Pancreas (tissue), 10 donors: ENCODE data around the gene CUX1. TPM values are rescaled to one million over a fixed set of nuclear protein-coding genes. Genes with fewer than 3 reads are reported as not detected.
A peak's percentile ranks its signal among the peaks of the same experiment; 100 is the strongest.
"Not testable (repeated sequence)": the region's sequence is repeated elsewhere in the genome, so short reads cannot be mapped to it uniquely, and the experiment has no call there.

Source experiments
- ATAC-seq, 4 donors: fragments of 200-7000 bp; cut with Tn5 transposase; one replicate each; pipeline versions ENCODE4 v1.8.0 to v1.9.1; 2020; ENCODE audit warnings: mild to moderate bottlenecking in 4 of 4, moderate library complexity in 4 of 4
- DNase-seq, 6 donors: peaks; one replicate each; pipeline ENCODE4 v3.0.0-alpha.2; 2020
- FAIRE-seq: peaks from 2 replicates; lab custom pipeline; 2012; peaks lifted over from hg19 to GRCh38; lab: Jason Lieb, UNC
- H3K27ac ChIP-seq, 4 donors: fragments of 200-600 bp; sonication (generic); 1 replicate in 3 of 4; 2 replicates in 1 of 4; pipeline versions ENCODE4 v1.5.0 to v1.8.0; 2020
- H3K27me3 ChIP-seq, 4 donors: fragments of 200-600 bp; one replicate each; pipeline ENCODE4 v1.8.0; 2021
- H3K36me3 ChIP-seq, 3 donors: fragments of 200-600 bp; sonication (generic) in 1 of 3; one replicate each; pipeline versions ENCODE4 v1.5.0 to v1.8.0; 2020 to 2021
- H3K4me1 ChIP-seq, 3 donors: fragments of 200-600 bp; one replicate each; pipeline ENCODE4 v1.8.0; 2021
- H3K4me3 ChIP-seq, 4 donors: fragments of 200-600 bp; sonication (generic) in 2 of 4; one replicate each; pipeline versions ENCODE4 v1.5.0 to v1.8.0; 2020 to 2021
- H3K9me3 ChIP-seq, 4 donors: fragments of 200-600 bp; one replicate each; pipeline ENCODE4 v1.8.0; 2021
- WGBS, 2 donors: extraction: QIAGEN DNeasy Blood & Tissue Kit; methylation state at CpG; one replicate each; pipeline ENCODE4 v1.1.7; 2013; 5-methylcytosine and 5-hydroxymethylcytosine counted together
- intact Hi-C, 3 donors: fragments of 100-400 bp; cut with DNase I; formaldehyde crosslinking; loops; one replicate each; pipeline versions ENCODE4 v1.11.1 to v1.14.2; 2022
- polyA plus RNA-seq, 2 donors: library from polyadenylated mRNA; stranded (reverse); fragments of 200-250 nt; gene quantifications; one replicate each; pipeline ENCODE4 v1.2.3, GENCODE V29; 2013
- total RNA-seq, 6 donors: library from RNA; stranded (reverse); fragmentation: NEBNext Ultra II Directional in 4 of 6; extraction: Animal tissue kit (Norgen Biotek cat#: 25700) in 4 of 6; gene quantifications; one replicate each; pipeline versions ENCODE4 v1.2.1 to v1.2.4, GENCODE V29; 2021 to 2023
- TF ChIP-seq, protein P1 (sequence below), 4 donors: fragments of 200-600 bp; sonication (generic) in 3 of 4; IDR thresholded peaks; one replicate each; pipeline versions ENCODE4 v1.5.0 to v1.8.0; 2021; ENCODE audit warnings: antibody characterized with exemption in 4 of 4
- donor health status: healthy with polysubstance abuse.
- donor health status: DM: no; HTN: no; CAD: no; lungs with moderate emphysema.
- donor health status: DM: no; HTN: no; CAD: no.
- donor health status: control.
- donor health status: control.
- donor health status: Bipolar disorder and iron deficiency.
- donor health status: DM: yes; HTN: yes; CAD: no.
- donor health status: DM: no; HTN: no; CAD: no.
- donor health status: DM: no; HTN: no; CAD: no.
- donor health status: DM: yes; HTN: yes; CAD: no.

Gene CUX1
- total and polyA plus RNA-seq, 8 donors = 18.9 to 61.2 (median 45.1) TPM

DNA sequence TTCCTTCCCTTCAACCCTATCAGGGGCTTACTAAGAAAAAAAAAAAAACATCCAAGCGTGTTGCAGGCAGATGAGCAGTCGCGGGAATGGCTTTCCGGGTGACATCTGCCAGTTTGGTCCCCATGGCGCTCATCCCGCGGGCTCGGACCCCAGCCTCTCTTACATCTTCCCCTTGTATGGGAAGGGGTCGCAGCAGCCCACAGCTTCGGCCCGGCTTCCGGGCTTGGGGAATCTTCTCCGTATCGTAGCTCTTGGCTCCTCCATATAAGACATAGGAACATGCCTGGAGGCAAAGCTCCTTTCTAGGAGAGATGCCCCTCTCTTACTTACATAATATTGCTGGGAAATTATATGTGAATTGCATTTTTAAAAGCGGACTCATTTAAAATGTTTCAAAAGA is 99.5 kb downstream of the CUX1 start:
- Histone ChIP-seq H3K36me3 (peaks cover 0 to 9% (median 0%) of the 10 kb centered on the region in 3 donors), H3K27ac (no peak overlapping the region), H3K27me3 (no peaks in the 10 kb centered on the region), H3K4me3 (no peak overlapping the region), H3K4me1 (no peaks in the 10 kb centered on the region), H3K9me3 (no peaks in the 10 kb centered on the region)
- TF ChIP-seq, protein P1, sequence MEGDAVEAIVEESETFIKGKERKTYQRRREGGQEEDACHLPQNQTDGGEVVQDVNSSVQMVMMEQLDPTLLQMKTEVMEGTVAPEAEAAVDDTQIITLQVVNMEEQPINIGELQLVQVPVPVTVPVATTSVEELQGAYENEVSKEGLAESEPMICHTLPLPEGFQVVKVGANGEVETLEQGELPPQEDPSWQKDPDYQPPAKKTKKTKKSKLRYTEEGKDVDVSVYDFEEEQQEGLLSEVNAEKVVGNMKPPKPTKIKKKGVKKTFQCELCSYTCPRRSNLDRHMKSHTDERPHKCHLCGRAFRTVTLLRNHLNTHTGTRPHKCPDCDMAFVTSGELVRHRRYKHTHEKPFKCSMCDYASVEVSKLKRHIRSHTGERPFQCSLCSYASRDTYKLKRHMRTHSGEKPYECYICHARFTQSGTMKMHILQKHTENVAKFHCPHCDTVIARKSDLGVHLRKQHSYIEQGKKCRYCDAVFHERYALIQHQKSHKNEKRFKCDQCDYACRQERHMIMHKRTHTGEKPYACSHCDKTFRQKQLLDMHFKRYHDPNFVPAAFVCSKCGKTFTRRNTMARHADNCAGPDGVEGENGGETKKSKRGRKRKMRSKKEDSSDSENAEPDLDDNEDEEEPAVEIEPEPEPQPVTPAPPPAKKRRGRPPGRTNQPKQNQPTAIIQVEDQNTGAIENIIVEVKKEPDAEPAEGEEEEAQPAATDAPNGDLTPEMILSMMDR (IDR thresholded peaks at IDR 0.05) = no peak
- intact Hi-C loops = no loop called here
- no peak for ATAC-seq
- DNase-seq = peak in 1 of 6 donors; percentile 49
- 96 to 97% methylated on average over 15 of the region's 15 CpGs for WGBS, 2 donors
- FAIRE-seq = no peak

- Histone ChIP-seq H3K9me3 (no peaks in the 10 kb centered on the region), H3K4me3 (no peak overlapping the region), H3K36me3 (peaks cover 0 to 9% (median 0%) of the 10 kb centered on the region in 3 donors), H3K27ac (no peak overlapping the region), H3K4me1 (peaks cover 4 to 6% (median 4%) of the 10 kb centered on the region in 3 donors), H3K27me3 (no peaks in the 10 kb centered on the region)
- DNase-seq (peak in 2 of 6 donors; percentile 12 to 20), ATAC-seq (no peak), FAIRE-seq (no peak)
- 92 to 93% methylated on average over 11 of the region's 11 CpGs for WGBS, 2 donors
- TF ChIP-seq, protein P1 (IDR thresholded peaks at IDR 0.05) = no peak
- intact Hi-C loops = no loop called here
Observed at GRCh38 chr7:101917566-101917965, 100.1 kb downstream of the CUX1 start.

GRCh38 chr7:101918426-101918825 is 101.0 kb downstream of the CUX1 start:
- ATAC-seq (no peak), DNase-seq (peak in 1 of 6 donors; percentile 25), FAIRE-seq (no peak)
- TF ChIP-seq, protein P1 (IDR thresholded peaks at IDR 0.05) = no peak
- intact Hi-C loops = no loop called here
- WGBS, 2 donors = 97% methylated on average over 9 of the region's 9 CpGs
- peaks cover 7 to 10% (median 10%) of the 10 kb centered on the region in 3 donors for H3K4me1 ChIP-seq
- H3K9me3 ChIP-seq = no peaks in the 10 kb centered on the region
- H3K27me3 ChIP-seq = no peaks in the 10 kb centered on the region
- H3K36me3 ChIP-seq = peaks cover 0 to 9% (median 0%) of the 10 kb centered on the region in 3 donors
- no peak overlapping the region for H3K4me3 ChIP-seq
- no peak overlapping the region for H3K27ac ChIP-seq

- Histone ChIP-seq H3K4me3 (no peak overlapping the region), H3K27ac (no peak overlapping the region), H3K9me3 (no peaks in the 10 kb centered on the region), H3K4me1 (peaks cover 7 to 10% (median 10%) of the 10 kb centered on the region in 3 donors), H3K36me3 (peaks cover 0 to 9% (median 0%) of the 10 kb centered on the region in 3 donors), H3K27me3 (no peaks in the 10 kb centered on the region)
- ATAC-seq (no peak), FAIRE-seq (no peak), DNase-seq (peak in 1 of 6 donors; percentile 27)
- 96 to 98% methylated on average over 24 of the region's 24 CpGs for WGBS, 2 donors
- TF ChIP-seq, protein P1 (IDR thresholded peaks at IDR 0.05) = no peak
- intact Hi-C loops = no loop called here
Observed at GRCh38 chr7:101919363-101920115, 102.1 kb downstream of the CUX1 start.

DNA sequence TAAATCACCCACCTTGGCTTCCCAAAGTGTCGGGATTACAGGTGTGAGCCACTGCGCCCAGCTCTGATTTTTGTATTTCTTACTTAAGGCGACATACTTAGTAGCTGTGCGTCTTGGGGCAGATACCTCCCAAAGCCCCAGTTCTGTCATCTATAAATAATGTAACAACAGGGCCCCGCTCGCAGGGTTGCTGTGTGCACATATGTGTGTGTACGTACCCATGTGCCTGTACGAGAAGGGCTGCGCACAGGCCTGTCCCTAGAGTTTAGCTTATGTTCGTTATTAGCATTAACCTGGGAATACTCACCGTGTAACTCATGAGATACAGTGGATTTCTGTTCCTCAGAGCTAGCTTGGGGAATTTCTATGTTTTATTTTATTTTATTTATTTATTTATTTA is 103.6 kb downstream of the CUX1 start:
- WGBS, 2 donors = 94% methylated on average over 11 of the region's 11 CpGs
- FAIRE-seq (no peak), ATAC-seq (no peak), DNase-seq (peak in 1 of 6 donors; percentile 19)
- H3K4me1 ChIP-seq = peaks cover 7 to 10% (median 10%) of the 10 kb centered on the region in 3 donors
- TF ChIP-seq, protein P1 (IDR thresholded peaks at IDR 0.05) = no peak
- no peaks in the 10 kb centered on the region for H3K9me3 ChIP-seq
- no peak overlapping the region for H3K27ac ChIP-seq
- no peaks in the 10 kb centered on the region for H3K27me3 ChIP-seq
- intact Hi-C loops = no loop called here
- H3K36me3 ChIP-seq = peaks cover 0 to 9% (median 0%) of the 10 kb centered on the region in 3 donors
- no peak overlapping the region for H3K4me3 ChIP-seq

GRCh38 chr7:101921546-101922489 is 104.4 kb downstream of the CUX1 start:
- H3K36me3 ChIP-seq, intact Hi-C loops, H3K27me3 ChIP-seq, FAIRE-seq, H3K4me3 ChIP-seq, H3K9me3 ChIP-seq: not testable (repeated sequence)
- peak in 1 of 6 donors; percentile 18 for DNase-seq
- whole genome bisulfite sequencing, 2 donors = 80 to 85% methylated on average over 14 of the region's 14 CpGs
- Histone ChIP-seq H3K4me1 (peaks cover 7 to 10% (median 10%) of the 10 kb centered on the region in 3 donors), H3K27ac (peak overlapping the region in 2 of 4 donors; percentile 18 to 30)
- peak; percentile 77 to 91 (median 84) for ATAC-seq
